Measurements from ENCODE around the gene UBE2D2.

DNA sequence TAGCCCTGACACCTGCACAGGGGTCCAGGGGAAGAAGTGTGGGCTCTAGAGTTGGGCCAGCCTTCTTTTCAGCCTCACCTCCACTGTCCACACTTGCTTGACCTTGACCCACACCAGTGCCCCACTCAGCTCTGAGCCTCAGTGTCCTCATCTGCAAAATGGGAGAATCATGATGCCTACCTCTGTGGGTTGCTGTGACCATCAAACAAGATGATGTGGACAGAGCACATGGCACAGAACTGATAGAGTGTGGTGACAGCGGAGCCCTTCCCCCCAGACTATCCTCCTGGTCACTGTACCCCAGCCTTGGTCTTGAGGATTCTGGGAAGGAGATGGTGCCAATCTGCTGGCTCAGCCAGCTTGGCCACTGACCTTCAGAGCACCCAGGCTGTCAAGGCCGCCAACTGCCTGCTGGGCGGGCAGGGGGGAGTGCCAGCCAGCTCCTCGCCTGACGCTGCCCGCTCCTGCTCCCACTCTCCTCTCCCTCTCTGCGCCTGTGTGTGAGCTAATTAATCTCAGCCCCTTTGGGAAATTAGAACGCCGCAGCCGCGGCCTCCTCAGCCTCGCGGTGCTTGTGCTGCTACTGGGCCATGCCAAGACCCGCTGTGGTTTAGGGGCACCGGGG, 103.7 kb downstream of the UBE2D2 start:
- TF ChIP-seq RAD21 (IDR thresholded peaks at IDR 0.05; ENCODE audit: low read depth) (no peak), FOXM1 (IDR thresholded peaks at IDR 0.05; ENCODE audit: borderline replicate concordance, low read depth) (no peak), TAF1 (IDR thresholded peaks at IDR 0.05; ENCODE audit: low read depth) (no peak), EP300 (IDR thresholded peaks at IDR 0.05; ENCODE audit: borderline replicate concordance) (no peak)
- TF ChIP-seq, protein P1, sequence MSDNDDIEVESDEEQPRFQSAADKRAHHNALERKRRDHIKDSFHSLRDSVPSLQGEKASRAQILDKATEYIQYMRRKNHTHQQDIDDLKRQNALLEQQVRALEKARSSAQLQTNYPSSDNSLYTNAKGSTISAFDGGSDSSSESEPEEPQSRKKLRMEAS (IDR thresholded peaks at IDR 0.05), result peak; percentile 40; the same call in 1 of the 2 replicates
- TF ChIP-seq, protein P2, sequence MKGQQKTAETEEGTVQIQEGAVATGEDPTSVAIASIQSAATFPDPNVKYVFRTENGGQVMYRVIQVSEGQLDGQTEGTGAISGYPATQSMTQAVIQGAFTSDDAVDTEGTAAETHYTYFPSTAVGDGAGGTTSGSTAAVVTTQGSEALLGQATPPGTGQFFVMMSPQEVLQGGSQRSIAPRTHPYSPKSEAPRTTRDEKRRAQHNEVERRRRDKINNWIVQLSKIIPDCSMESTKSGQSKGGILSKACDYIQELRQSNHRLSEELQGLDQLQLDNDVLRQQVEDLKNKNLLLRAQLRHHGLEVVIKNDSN (IDR thresholded peaks at IDR 0.05), result no peak
- TF ChIP-seq, protein P3, sequence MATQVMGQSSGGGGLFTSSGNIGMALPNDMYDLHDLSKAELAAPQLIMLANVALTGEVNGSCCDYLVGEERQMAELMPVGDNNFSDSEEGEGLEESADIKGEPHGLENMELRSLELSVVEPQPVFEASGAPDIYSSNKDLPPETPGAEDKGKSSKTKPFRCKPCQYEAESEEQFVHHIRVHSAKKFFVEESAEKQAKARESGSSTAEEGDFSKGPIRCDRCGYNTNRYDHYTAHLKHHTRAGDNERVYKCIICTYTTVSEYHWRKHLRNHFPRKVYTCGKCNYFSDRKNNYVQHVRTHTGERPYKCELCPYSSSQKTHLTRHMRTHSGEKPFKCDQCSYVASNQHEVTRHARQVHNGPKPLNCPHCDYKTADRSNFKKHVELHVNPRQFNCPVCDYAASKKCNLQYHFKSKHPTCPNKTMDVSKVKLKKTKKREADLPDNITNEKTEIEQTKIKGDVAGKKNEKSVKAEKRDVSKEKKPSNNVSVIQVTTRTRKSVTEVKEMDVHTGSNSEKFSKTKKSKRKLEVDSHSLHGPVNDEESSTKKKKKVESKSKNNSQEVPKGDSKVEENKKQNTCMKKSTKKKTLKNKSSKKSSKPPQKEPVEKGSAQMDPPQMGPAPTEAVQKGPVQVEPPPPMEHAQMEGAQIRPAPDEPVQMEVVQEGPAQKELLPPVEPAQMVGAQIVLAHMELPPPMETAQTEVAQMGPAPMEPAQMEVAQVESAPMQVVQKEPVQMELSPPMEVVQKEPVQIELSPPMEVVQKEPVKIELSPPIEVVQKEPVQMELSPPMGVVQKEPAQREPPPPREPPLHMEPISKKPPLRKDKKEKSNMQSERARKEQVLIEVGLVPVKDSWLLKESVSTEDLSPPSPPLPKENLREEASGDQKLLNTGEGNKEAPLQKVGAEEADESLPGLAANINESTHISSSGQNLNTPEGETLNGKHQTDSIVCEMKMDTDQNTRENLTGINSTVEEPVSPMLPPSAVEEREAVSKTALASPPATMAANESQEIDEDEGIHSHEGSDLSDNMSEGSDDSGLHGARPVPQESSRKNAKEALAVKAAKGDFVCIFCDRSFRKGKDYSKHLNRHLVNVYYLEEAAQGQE (IDR thresholded peaks at IDR 0.05; ENCODE audit: low read depth), result no peak
